GM21717 (cell line): ENCODE data around the gene B4GAT1.

Experiments
- ATAC-seq: cut with Tn5 transposase; IDR thresholded peaks from one replicate; pipeline ENCODE4 v1.9.1; 2021; ENCODE audit warnings: mild to moderate bottlenecking, moderate library complexity; ENCODE audit not compliant: unreplicated experiment

B4GAT1 gene

DNA sequence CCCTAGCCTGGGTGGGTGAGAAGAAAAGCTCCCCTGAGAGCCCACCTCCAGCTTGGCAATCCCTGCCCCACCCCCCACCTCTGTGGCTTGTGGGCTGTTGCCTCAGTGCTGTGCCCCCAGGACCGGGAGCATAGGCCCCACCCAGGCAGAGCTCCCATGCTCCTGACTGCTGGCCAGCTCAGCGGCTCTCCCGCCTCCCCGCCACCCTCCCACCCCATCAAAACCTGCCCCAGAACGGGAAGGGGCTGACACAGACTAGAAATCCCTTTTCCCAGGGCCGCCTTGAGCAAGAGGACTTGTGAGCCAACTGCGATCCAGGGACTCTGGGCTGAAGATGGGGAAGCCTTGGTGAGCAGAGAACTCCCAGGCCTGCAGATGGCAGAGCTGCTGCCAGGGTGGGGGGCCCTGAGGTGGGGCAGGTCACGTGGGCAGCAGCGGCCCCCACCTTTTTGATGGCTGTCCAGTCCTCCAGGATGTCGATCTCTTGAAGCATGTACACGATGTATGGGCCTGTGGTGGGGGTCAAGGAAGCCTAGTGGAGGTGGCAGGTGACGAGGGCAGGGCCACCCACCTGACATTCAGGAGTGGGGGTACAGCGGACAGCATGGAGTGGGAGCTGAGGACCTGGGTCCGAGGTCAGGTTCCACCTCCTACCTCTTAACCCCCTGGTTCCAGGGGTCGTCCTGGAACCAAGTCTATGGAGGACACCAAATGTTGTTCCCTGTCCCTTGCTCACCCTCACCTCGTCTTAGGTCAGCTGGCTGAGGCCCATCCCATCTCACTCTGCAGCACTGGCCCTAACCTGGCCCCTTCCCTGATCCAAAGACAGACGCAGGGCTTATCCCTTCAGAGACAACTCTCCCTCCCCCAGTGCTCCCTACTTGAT, 8.9 kb downstream of the B4GAT1 start:
- ATAC-seq, result no peak

DNA sequence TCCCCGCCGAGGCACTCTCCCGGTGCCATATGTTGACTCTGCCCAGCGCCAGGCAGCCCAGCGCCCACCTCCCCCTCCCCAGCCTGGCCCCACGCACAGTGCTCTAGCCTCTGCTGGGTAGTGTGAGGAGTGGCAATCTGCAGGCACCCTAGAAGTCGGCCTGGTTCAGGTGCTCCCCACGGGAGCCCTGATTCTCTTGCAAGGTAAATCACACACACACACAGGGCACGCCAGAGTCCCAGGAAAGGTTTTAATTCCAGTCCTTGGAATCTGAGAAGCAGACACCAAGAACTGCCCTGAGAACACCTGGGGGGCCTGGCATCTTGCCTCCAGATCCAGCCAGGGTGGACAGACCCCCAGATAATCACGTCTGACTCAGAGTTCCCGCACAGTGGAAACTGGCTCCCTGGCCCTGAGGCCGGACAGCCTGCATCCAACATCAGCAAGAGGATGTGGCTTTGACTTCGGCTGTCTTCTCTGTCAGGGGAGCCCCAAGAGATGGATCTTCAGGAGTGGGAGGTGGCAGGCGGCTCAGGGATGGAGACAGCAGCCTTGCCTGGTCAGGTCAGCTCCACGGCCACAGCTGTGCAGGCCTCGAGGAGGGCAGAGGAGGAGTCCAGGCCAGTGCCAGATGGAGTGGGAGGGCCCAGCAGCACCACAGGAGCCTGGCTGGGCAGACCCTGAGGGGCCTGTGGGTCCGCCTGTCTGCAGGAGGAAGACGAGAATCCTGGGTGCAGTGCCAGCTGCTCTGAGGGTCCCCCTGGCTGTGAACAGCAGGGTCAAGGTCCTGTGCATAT, 10.1 kb downstream of the B4GAT1 start:
- no peak for ATAC-seq

DNA sequence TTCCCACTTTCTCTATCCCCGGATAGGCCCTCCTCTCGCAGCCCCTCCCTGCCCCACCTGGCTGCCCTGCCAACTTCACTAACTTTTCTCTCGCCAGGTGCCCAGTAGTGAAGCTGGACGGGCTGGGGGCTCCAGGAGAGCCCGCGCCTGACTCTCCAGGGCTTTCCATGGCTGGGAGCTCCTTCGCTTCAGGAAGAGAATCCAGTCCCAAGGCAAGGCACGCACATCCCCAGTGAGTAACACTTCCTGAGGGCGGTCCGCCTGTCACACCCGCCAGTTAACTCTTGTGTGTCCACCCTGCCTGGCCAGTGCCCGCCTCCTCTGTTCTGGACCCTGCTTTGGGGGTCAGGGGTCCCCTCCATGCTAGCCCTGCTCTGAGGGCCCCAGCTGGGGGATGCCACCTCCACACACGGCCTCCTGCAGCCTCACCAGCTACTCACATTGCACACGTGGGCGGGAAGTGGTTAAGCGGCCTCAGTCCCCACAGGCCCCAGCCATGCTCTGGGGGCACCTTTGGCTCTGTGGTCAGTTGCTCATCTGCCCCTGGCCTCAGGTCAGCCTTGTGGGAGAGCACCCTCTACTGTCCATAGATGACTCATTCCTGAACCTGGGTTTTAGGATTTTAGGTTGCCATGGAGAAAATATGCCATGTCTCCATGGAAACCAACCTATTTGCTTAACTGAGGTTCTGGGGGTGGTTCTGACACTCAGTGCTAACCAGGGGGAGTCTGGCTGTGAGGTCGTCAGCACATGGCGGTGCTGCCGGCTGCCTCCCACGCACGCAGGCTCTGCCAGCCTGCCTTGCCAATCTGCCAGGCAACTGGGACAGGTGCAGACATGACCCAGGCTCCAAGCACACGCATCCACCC, 11.0 kb downstream of the B4GAT1 start, which contains the start of gene RIN1:
Gene RIN1 (minus strand): TSS at position 201 of the 869 bp plus-strand sequence. CDS start 32 bp downstream, at position 169.
- ATAC-seq, result peak; percentile 50

DNA sequence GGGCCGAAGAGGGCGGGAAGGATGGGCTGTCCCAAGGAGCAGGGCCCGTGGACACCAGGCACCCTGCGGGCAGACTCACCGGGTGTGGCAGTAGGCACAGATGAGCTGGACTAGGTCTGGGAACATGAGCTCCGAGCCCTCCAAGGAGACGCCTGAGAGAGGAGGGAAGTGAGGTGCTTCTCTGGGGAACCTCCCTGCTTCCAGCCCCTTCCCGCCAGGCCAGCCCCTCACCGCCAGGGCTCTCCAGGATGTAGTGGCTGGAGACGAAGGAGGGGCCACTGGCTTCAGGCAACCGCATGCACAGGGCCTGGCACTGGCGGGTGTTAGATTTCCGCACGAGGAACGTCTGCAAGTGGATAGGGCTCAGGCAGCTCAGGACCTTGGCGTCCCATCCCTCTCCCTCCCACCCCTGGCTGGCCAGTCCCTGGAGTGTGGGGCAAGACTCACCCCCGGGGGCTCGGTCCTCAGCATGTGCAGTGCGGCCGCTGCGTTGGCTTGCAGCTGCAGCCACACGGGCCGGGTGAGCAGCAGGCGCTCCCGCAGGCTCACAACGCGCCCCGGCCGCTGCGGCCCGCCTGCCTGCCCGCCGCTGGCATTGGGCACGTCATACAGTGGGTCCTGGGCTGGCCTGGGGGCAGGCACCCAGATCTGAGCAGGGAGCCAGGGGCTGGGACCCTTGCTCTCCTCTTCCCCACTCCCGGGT, 11.7 kb downstream of the B4GAT1 start:
- no peak for ATAC-seq

DNA sequence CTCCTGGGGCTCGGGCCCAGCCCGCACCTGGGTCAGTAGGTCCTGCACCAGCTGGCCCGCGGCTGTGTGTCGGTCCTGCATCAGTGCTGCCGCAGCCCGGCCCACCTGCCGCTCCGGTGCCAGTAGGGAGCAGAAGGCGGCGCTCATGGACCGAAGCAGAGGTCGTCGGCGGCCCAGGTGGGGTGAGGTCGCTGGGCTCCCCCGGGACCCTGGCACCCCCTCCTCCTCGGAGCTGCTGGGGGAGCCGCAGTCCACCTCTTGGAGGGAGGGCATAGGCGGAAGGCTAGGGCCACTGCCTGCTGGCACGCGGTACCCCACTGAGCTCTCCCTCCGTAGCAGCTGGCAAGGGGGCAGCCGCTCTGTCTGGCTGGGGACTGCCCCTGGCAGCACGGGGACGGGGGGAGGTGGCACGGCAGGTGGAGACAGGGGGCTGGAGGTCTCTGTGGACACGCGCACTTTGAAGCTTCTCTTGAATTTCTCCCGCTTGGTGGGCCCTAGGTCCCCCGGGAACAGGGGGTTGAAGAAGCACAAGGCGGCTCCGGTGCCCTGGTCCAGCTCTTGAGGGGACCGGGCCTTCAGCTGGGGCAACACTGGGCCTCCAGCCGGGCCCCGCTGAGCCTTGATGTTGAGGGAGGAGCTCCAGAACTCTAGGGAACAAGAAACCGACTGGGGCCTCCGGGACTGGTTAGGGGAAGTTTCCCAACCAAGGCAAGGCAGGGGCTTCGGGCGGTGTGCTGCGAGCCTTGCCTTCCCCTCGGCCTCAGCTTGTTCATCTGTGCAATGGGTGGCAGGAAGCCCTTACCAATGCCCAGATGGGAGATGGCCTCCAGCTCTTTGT, 12.6 kb downstream of the B4GAT1 start:
- no peak for ATAC-seq

DNA sequence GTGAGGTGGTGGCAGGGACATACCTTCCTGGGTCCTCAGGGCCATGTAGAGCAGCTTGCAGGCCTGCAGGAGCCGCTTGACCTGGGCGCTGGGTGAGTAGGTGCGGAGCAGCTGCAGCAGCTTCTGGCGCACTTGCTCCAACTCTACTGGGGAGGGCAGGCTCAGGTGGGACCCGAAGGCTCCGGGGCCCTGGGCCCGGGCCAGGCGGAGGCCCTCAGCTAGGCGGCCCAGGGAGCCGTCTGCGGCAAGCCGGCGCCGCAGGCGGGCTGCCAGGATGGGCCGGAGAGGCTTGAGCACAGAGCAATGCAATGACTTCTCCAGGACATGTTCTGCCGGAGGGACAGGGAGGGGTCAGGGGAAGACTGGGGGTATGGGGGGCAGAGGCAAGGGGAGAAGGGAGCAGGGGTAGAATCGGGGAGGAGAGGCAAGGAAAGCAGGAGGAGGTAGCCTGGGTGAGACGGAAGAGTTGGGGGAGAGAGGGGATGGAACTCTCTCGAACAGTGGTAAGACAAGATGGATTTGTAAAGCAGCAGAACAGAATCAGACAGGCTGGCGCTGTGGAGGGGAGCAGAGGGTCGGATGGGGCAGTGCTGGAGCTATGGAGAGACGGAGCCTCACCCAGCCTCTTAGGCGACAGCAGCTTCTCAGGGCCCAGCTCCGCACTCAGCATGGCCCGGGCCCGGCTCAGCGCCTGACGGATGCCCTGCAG, 13.4 kb downstream of the B4GAT1 start:
- no peak for ATAC-seq

DNA sequence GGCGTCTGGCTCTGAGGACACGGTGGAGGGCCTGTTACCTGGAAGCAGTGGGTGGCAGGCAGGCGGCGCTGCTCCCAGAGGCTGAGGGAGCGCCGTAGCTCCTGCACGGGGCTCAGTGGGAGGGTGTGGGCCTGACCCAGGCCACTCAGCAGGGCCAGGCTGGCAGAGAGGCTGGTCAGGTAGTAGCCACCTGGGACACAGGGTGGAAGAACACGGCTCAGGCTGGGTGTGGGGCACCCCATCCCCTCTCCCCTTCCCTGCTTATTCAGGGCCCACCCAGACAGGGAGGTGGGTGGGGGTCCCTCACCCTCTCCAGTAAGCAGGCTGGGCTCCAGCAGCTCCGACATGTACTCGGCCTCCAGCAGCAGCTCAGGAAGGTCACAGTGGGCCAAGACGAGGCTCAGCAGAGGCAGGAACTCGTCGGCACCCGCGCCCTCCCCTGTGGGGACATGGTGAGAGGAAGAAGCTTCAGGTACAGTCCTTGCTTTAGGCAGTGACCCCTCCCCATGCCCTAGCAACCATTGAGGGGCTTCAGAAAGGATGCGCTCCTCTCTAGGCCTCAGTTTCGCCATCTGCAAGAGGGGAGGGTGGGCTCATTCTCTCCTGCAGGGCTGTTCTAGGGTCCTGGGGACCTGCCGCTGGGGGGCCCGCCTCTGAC, 14.1 kb downstream of the B4GAT1 start:
- no peak for ATAC-seq

DNA sequence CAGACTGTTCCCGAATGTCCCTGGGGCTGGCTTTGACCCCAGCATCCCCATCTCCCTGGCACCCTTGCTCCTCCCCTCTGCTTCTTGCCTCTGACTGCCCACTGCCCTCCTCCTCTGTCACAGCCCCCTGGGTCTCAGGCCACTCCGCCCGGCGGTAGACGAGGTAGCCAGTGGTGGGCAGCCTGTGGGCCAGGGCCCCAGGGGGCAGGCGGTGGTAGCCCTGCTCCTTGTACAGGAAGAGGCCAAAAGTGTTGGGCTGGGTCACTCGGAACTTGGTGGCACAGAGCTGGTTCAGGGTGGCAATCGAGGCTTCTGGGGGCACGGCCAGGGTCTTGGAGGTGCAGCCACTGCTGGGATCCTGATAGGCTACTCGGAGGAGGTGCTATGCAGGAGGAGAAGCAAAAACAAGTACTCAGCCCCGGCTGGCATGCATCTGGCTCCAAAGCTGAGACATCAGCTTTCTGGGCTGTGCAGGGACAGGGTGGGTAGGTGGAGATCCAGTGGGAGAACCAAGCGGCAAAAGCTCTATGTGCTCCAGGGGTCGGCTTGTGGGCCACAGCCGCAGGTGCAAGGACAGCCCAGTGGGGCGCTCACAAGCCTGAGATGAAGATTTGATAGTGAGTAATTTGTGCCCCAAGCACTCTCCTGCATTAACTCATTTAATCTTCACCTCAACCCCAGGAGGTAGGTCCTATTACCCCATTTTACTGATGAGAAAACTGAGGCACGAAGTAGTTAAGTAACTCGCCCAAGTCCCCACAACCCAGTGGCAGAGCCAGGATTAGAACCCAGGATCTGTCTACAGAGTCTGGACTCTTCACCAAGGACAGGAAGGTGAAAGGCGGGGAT, 14.8 kb downstream of the B4GAT1 start:
- ATAC-seq, result no peak

DNA sequence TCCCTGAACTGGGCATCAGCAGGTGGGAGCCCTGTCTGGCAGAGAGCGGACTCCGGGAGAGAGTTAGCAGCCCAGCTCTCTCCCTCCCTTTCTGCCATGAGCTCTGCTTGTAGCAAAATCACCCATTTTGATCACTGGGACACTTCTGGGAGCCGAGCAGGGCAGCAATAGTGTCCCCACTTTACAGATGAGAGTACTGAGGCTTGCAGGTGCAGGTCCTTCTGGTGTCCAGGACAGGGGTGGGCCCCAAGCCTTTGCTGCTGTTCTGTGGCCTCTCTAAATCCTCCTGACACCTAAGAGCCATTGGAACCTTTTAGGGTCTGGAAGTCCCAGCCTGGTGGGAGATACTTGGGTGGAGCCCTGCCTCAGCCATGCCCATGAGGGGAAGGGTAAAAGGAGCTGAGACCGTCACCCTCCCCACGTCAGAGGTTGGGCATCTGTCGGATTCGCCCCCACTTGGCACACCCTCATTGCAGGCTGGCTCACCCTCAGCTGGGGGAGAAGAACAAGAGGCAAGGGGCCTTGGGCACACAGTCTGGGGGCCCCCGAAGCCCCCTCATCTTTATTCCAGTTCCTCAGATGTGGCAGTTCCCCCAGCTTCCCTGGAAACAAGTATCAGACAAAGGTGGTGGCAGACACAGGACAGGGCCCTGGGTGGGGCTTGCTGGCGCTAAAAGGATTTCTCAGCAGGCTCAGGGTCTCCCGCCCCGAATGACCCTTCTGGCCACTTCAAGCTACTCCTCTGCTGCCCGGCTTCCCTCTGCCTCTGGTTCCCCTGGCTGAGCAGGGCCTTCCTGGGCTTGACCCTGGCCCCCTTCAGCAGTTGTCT, 15.7 kb downstream of the B4GAT1 start:
- ATAC-seq, result no peak

DNA sequence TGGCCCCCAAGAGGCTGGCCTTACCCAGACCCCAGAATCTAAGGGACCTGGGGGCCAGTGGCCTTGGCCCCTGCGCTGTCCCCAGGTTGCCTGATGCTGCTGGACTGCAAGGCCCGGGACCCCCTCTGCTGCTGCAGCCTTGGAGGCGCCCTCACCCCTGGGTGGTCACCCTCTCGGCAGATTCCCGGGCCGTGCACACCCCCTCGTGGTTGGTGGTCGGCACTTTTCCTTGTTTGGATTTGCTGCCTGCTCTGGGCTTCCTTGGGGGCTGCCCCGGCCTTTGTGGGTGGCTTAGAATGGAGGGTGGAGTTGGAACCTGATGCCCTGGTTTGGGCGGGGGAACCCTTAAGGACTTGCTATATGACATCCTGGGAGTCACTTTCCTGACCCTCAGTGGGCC, 16.5 kb downstream of the B4GAT1 start:
- ATAC-seq, result no peak

DNA sequence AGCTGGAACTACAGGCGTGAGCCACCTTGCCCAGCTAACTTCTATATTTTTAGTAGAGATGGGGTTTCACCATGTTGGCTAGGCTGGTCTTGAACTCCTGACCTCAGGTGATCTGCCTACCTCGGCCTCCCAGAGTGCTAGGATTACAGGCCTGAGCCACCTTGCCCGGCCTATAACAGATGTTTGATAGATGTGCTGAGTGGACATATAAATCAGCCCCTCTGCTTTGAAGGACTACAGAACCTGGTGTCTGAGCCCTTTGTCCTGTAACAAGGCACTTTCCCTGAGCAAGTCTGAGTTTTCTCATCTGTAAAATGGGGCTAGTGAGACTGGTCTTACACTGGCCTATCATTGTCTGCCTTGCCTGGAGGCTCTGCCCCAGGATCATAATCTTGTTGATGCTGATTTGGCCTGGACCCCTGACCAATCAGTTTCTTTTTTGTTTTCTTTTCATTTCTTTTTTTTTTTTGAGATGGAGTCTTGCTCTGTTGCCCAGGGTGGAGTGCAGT, 18.2 kb downstream of the B4GAT1 start:
- no peak for ATAC-seq

DNA sequence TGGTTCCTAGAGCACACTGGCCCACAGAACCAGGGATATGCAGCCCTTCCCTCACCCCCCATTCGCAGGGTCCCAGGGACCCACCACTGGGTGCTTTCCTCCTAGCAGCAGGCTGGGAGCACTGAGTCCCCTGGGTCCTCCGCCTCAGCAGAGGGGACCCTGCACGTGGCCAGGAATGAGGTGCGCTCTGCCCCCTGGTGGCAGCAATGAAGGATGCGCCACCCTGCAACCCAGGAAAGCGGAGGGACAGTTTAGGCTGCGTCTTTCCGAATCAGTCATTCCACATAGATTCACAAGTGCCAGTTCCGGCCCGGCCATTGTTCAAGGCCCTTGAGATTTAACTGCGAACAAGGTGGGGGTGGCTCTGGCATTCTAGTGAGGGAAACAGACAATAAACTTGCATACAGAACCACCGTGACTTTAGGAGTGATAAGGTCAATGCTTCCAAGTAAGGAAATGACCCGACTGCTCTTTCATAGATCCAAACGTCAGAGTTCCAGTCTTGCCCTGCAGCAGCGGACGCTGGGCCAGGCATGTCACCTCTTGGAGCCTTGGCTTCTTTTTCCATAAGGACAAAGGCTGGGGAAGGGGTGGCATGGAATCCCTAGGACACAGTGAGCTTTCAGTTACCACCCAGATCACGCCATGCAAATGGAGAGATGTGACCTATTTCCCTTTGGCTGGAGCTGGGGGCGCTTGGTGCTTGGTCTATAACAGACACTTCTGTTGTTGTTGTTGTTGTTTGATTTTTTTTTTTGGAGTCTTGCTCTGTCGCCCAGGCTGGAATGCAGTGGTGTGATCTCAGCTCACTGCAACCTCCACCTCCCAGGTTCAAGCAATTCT, 18.9 kb downstream of the B4GAT1 start:
- ATAC-seq, result no peak

DNA sequence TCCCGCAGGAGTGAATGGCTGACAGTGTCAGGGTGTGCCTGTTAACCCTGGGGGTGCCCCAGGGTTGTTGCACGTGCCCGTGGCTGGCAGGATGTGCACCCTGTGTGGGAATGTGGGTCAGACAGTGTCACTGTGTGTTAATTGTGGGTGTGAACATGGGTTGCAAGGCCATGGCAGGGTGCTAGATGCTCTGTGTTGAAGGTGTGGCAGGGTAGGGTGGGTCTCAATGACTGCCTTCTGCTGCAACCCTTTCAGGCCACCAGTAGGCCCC, 19.5 kb downstream of the B4GAT1 start:
- ATAC-seq, result no peak

DNA sequence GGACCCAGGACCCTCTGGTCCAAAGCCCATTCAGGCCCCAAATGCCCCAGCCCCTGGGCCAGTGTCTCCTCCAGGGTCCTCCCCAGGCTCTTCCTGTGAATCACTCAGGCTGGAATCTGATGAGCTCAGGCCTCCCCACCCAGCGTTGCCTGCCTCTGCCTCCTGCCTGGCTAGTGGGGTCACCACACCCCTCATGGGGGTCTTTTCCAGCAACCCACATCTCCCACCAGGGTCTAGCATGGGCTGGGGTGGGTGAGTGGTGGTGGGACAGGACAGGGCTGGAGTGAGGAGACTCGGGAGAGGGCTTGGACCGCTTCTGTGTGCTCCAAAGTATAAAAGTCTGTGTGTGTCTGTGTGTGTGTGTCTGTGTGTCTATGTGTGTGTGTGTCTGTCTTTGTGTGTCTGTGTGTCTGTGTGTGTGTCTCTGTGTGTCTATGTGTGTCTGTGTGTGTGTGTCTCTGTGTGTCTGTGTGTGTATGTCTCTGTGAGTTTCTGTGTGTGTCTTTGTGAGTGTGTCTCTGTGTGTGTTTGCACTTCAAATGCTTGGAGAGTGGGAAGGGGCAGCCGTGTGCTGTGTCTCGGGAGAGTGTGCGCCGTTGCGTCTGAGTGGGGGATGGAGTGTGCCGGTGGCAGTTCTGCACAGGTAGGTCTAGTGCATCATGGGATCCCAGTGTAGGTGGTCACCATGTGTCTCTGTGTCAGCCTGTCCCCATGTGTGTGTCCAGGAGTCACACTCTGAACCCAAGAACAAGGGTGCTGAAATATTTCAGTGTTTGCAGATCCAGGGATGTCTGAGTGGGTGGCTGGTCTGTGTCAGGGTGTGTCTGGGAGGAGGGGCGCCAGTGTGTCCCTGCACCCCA, 20.0 kb downstream of the B4GAT1 start:
- no peak for ATAC-seq
